ENCODE data around the gene DMC1.

The DMC1 gene

DNA sequence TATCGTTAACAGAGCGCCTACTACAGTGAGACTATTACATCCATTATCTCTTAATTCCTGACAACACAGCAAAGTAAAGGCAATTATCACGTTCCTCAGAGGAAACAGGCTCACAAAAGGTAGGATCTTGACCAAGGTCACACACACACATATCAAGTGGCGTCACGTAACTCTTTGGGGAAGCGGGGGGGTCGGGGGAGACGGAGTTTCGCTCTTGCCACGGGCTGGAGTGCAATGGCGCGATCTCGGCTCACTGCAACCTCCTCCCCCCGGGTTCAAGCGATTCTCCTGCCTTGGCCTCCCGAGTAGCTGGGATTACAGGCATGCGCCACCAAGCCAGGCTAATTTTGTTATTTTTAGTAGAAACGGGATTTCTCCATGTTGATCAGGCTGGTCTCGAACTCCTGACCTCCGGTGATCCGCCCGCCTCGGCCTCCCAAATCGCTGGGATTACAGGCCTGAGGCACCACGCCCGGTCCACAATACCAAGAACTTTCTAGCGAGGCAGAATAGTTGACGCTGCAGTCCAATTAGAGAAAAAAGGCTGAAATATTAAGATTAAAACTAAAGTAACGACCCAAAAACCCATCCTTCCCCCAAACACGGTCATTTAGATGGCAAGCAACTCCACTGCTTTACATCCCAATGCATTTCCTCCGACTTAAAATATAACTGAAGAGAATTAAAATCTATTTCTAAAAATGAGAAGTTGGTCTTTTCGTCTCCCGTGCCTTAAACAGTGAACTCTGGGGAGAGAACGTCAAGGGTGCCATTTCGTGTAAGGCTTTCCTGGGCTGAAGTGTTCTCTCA is 65.0 kb downstream of the DMC1 start:
- TF ChIP-seq, protein P1, sequence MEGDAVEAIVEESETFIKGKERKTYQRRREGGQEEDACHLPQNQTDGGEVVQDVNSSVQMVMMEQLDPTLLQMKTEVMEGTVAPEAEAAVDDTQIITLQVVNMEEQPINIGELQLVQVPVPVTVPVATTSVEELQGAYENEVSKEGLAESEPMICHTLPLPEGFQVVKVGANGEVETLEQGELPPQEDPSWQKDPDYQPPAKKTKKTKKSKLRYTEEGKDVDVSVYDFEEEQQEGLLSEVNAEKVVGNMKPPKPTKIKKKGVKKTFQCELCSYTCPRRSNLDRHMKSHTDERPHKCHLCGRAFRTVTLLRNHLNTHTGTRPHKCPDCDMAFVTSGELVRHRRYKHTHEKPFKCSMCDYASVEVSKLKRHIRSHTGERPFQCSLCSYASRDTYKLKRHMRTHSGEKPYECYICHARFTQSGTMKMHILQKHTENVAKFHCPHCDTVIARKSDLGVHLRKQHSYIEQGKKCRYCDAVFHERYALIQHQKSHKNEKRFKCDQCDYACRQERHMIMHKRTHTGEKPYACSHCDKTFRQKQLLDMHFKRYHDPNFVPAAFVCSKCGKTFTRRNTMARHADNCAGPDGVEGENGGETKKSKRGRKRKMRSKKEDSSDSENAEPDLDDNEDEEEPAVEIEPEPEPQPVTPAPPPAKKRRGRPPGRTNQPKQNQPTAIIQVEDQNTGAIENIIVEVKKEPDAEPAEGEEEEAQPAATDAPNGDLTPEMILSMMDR (IDR thresholded peaks at IDR 0.05): no peak
- Histone ChIP-seq H3K4me1 (ENCODE audit: control insufficient read depth in 1 of 2, insufficient read depth in 1 of 2, low read depth in 1 of 2, low read length in 1 of 2) (peaks cover 42 to 46% of the 10 kb centered on the region in 2 experiments), H3K9me3 (no peaks in the 10 kb centered on the region), H3K27me3 (no peaks in the 10 kb centered on the region), H3K27ac (peak overlapping the region; percentile 96), H3K4me3 (ENCODE audit: low read depth in 1 of 2, low read length in 1 of 2) (peak overlapping the region; percentile 75 to 97), H3K36me3 (peaks cover 26% of the 10 kb centered on the region)

DNA sequence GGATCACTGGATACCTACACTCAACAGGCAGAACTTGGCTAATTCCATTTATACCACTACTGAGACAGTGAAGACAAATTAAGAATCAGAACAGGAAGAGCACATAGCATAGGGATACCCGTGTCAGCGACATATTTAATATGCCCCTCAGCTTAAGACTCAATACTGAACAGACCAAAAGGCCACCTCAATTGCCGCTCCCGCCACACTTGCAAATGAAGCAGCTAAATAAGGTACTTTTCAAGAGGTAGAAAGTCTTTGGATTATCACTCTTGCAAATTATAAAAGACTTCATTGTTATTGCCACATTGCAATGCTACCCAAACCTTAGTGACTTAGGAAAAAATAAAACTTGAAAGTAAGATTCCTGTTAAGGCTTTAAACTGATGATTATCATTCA is 67.0 kb downstream of the DMC1 start:
- Histone ChIP-seq H3K4me3 (ENCODE audit: low read depth in 1 of 2, low read length in 1 of 2) (peak overlapping the region in 1 of 2 experiments; percentile 1), H3K36me3 (peaks cover 45% of the 10 kb centered on the region), H3K27ac (peak overlapping the region; percentile 96), H3K4me1 (ENCODE audit: control insufficient read depth in 1 of 2, insufficient read depth in 1 of 2, low read depth in 1 of 2, low read length in 1 of 2) (peaks cover 42 to 46% of the 10 kb centered on the region in 2 experiments), H3K9me3 (no peaks in the 10 kb centered on the region), H3K27me3 (no peaks in the 10 kb centered on the region)
- TF ChIP-seq, protein P1 (IDR thresholded peaks at IDR 0.05): no peak

DNA sequence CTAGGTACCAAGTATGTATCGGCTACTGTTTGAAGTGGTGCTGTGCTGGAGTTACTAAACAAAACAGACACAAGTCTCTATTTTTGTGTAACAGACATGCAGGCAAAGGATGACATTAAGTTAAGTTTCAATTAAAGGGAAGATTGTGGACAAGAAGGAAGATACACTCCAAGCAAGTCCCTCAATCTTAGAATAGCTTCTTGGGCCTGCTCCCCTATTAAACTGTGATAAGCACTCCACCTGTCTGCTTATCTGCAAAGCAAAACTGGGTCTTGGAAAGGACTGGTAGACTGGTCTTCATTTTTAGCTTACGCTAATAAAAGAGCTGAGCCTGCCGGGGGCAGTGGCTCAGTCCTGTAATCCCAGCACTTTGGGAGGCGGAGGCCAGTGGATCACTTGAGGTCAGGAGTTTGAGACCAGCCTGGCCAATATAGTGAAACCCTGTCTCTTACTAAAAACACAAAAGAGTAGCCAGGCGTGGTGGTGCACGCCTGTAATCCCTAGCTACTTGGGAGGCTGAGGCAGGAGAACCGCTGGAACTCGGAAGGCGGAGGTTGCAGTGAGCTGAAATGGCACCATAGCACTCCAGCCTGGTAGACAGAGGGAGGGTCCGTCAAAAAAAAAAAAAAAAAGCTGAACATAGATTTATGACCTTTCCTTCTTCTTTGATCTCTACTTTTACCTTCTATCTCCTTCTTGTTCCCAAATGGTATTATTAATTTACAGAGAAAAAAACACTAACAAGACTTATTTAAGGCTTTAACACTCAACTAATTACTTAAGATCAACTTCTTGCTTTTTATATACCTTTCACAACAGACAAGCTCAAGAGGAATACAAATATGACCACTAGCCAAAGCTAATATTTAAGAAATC is 67.9 kb downstream of the DMC1 start:
- Histone ChIP-seq H3K27ac (peak overlapping the region; percentile 96), H3K4me3 (ENCODE audit: low read depth in 1 of 2, low read length in 1 of 2) (no peak overlapping the region), H3K27me3 (no peaks in the 10 kb centered on the region), H3K9me3 (no peaks in the 10 kb centered on the region), H3K4me1 (ENCODE audit: control insufficient read depth in 1 of 2, insufficient read depth in 1 of 2, low read depth in 1 of 2, low read length in 1 of 2) (peaks cover 35 to 41% of the 10 kb centered on the region in 2 experiments), H3K36me3 (peaks cover 55% of the 10 kb centered on the region)
- TF ChIP-seq, protein P1 (IDR thresholded peaks at IDR 0.05): no peak

DNA sequence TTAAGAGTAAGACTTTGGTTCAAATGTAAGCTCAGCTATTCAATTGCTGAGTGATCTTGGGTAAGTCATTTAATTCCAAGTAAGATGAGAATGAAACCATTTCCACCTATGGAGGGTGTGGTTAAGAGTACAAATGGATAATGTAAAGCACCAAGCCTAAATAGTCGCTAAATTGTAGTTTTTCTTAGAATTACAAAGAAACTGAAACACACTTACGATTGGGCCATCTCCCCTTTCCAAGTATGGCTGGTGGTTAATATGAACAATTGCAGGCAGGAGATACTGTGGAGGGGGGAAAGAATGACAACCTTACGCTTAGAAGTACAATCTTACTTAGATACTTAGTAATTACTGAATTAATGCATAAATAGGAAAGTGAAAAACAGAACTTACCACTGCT is 72.1 kb downstream of the DMC1 start:
- Histone ChIP-seq H3K27me3 (no peaks in the 10 kb centered on the region), H3K4me1 (ENCODE audit: control insufficient read depth in 1 of 2, insufficient read depth in 1 of 2, low read depth in 1 of 2, low read length in 1 of 2) (peaks cover 8 to 17% of the 10 kb centered on the region in 2 experiments), H3K27ac (no peak overlapping the region), H3K36me3 (peaks cover 94% of the 10 kb centered on the region), H3K9me3 (peaks cover 12% of the 10 kb centered on the region), H3K4me3 (ENCODE audit: low read depth in 1 of 2, low read length in 1 of 2) (no peak overlapping the region)
- TF ChIP-seq, protein P1 (IDR thresholded peaks at IDR 0.05): no peak

DNA sequence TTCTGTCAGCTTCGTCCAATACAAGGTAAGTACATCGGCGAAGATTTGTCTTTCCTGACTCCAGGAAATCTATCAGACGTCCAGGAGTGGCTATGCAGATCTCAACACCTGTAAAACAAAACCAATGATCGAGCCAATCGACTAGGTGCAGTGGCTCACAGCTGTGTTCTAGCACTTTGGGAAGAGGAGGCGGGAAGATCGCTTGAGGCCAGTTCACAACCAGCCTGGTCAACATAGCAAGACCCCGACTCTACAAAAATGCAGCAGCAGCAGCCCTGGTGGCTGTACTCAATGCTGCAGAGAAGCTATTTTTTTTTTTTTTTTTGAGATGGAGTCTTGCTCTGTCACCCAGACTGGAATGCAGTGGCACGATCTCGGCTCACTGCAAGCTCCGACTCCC is 75.0 kb downstream of the DMC1 start:
- no peak overlapping the region for H3K27ac ChIP-seq

More for the DNA sequence above, 75.0 kb downstream of the DMC1 start:
- H3K9me3 ChIP-seq: peaks cover 12% of the 10 kb centered on the region
- peaks cover 100% of the 10 kb centered on the region for H3K36me3 ChIP-seq
- no peak overlapping the region for H3K4me3 ChIP-seq (ENCODE audit: low read depth in 1 of 2, low read length in 1 of 2)
- H3K4me1 ChIP-seq (ENCODE audit: control insufficient read depth in 1 of 2, insufficient read depth in 1 of 2, low read depth in 1 of 2, low read length in 1 of 2): peaks cover 0 to 4% of the 10 kb centered on the region in 2 experiments
- H3K27me3 ChIP-seq: no peaks in the 10 kb centered on the region
- TF ChIP-seq, protein P1 (IDR thresholded peaks at IDR 0.05): no peak

All from neutrophil (primary cell).